Esophagus muscularis mucosa (tissue), 4 donors: ENCODE measurements around the gene METAP2. TPM values are rescaled to one million over a fixed set of nuclear protein-coding genes. Genes with fewer than 3 reads are reported as not detected.

ENCODE experiments used
- DNase-seq: peaks from one replicate; pipeline ENCODE4 v3.0.0-alpha.2; 2017; ENCODE audit errors: extremely low spot score
- H3K27ac ChIP-seq, 4 donors: fragments of 200-600 bp; sonication (generic); replicated peaks in 1 of 4; 1 replicate in 3 of 4; 2 replicates in 1 of 4; pipeline ENCODE4 v1.5.1; 2016 to 2019; ENCODE audit warnings: mild to moderate bottlenecking in 1 of 4
- H3K27me3 ChIP-seq, 4 donors: fragments of 200-600 bp; sonication (generic); one replicate each; pipeline versions ENCODE4 v1.5.1 to v1.6.0; 2016 to 2019
- H3K36me3 ChIP-seq, 4 donors: fragments of 200-600 bp; sonication (generic); one replicate each; pipeline ENCODE4 v1.5.1; 2016 to 2019
- H3K4me1 ChIP-seq, 4 donors: fragments of 200-600 bp; sonication (generic); one replicate each; pipeline ENCODE4 v1.5.1; 2016 to 2019
- H3K4me3 ChIP-seq, 4 donors: fragments of 200-600 bp; sonication (generic); 1 replicate in 2 of 4; 2 replicates in 2 of 4; pipeline ENCODE4 v1.5.1; 2016 to 2019; ENCODE audit warnings: mild to moderate bottlenecking in 4 of 4, moderate library complexity in 1 of 4
- H3K9me3 ChIP-seq, 4 donors: fragments of 200-600 bp; sonication (generic); 1 replicate in 3 of 4; 2 replicates in 1 of 4; pipeline ENCODE4 v1.5.1; 2016 to 2019
- CTCF ChIP-seq, 3 experiments: fragments of 200-600 bp in 2 of 3; fragments of 450-650 bp in 1 of 3; sonication (generic) in 2 of 3; IDR thresholded peaks; one replicate each; pipeline ENCODE4 v1.5.1; 2017 to 2019; ENCODE audit warnings: antibody characterized with exemption in 3 of 3, mild to moderate bottlenecking in 2 of 3, moderate library complexity in 1 of 3
- EP300 ChIP-seq: sonication (generic); formaldehyde crosslinking; IDR thresholded peaks from one replicate; pipeline ENCODE4 v1.6.1; 2017; ENCODE audit warnings: antibody characterized with exemption
- POLR2A ChIP-seq: fragments of 450-650 bp; IDR thresholded peaks from one replicate; pipeline ENCODE4 v1.6.1; 2017; ENCODE audit warnings: antibody characterized with exemption, moderate library complexity, mild to moderate bottlenecking, low read depth
- POLR2AphosphoS5 ChIP-seq, 2 donors: sonication (generic); formaldehyde crosslinking; IDR thresholded peaks; one replicate each; pipeline ENCODE4 v1.6.1; 2017; ENCODE audit warnings: antibody characterized with exemption in 2 of 2
- WGBS: methylation state at CpG from one replicate; pipeline ENCODE4 v1.1.5; 2018; 5-methylcytosine and 5-hydroxymethylcytosine counted together
- intact Hi-C: fragments of 100-400 bp; cut with DNase I; formaldehyde crosslinking; loops from one replicate; pipeline ENCODE4 v1.15.1; 2023
- small RNA-seq, 3 donors: library from RNA; depleted of rRNA; stranded (forward); fragments of <200 nt; gene quantifications; one replicate each; pipeline ENCODE3, GENCODE V24; 2016
- total RNA-seq, 4 donors: library from RNA; depleted of rRNA; stranded (reverse); fragments of >200 nt; gene quantifications; one replicate each; pipeline versions ENCODE4 v1.1.0 to v1.2.1, GENCODE V29; 2016

The METAP2 gene
- total RNA-seq, 4 donors from 2014 or later: 52.6 to 76.2 (median 69.7) TPM

GRCh38 chr12:95551913-95552516, 78.1 kb downstream of the METAP2 start:
- Histone ChIP-seq H3K27ac (no peak overlapping the region), H3K27me3 (no peaks in the 10 kb centered on the region), H3K36me3 (peaks cover 0 to 3% (median 0%) of the 10 kb centered on the region in 4 donors), H3K4me3 (no peak overlapping the region), H3K4me1 (peaks cover 0 to 20% (median 9%) of the 10 kb centered on the region in 4 donors), H3K9me3 (peaks cover 0 to 3% (median 0%) of the 10 kb centered on the region in 4 donors)
- intact Hi-C loops: no loop called here
- WGBS: 80% methylated on average over 7 of the region's 7 CpGs
- no peak for TF ChIP-seq POLR2A
- no peak for DNase-seq

GRCh38 chr12:95553197-95553943, 79.4 kb downstream of the METAP2 start:
- no peak for TF ChIP-seq POLR2AphosphoS5 (IDR thresholded peaks at IDR 0.05)
- TF ChIP-seq CTCF (IDR thresholded peaks at IDR 0.05): no peak
- TF ChIP-seq EP300: no peak
- TF ChIP-seq POLR2A: no peak
- Histone ChIP-seq H3K27ac (no peak overlapping the region), H3K27me3 (no peaks in the 10 kb centered on the region), H3K4me3 (no peak overlapping the region), H3K4me1 (peaks cover 0 to 8% (median 0%) of the 10 kb centered on the region in 4 donors), H3K36me3 (peaks cover 0 to 2% (median 0%) of the 10 kb centered on the region in 4 donors), H3K9me3 (peaks cover 0 to 3% (median 0%) of the 10 kb centered on the region in 4 donors)
- DNase-seq: no peak
- intact Hi-C loops: no loop called here
- WGBS: 87% methylated on average over 5 of the region's 5 CpGs

GRCh38 chr12:95554532-95555071, 80.7 kb downstream of the METAP2 start:
- no peak for DNase-seq
- Histone ChIP-seq H3K27ac (no peak overlapping the region), H3K36me3 (no peaks in the 10 kb centered on the region), H3K4me3 (no peak overlapping the region), H3K27me3 (no peaks in the 10 kb centered on the region), H3K4me1 (no peaks in the 10 kb centered on the region), H3K9me3 (no peaks in the 10 kb centered on the region)
- TF ChIP-seq EP300 (no peak), POLR2A (no peak), CTCF (IDR thresholded peaks at IDR 0.05) (no peak)
- 76% methylated on average over 4 of the region's 4 CpGs for WGBS
- intact Hi-C loops: no loop called here

GRCh38 chr12:95557625-95558024, 83.7 kb downstream of the METAP2 start:
- no peak for DNase-seq
- intact Hi-C loops: no loop called here
- no peaks in the 10 kb centered on the region for H3K27me3 ChIP-seq
- H3K4me1 ChIP-seq: no peaks in the 10 kb centered on the region
- no peak overlapping the region for H3K4me3 ChIP-seq
- no peaks in the 10 kb centered on the region for H3K9me3 ChIP-seq
- H3K36me3 ChIP-seq: no peaks in the 10 kb centered on the region
- whole genome bisulfite sequencing: 77% methylated on average over 1 of the region's 1 CpG
- no peak overlapping the region for H3K27ac ChIP-seq
- TF ChIP-seq POLR2AphosphoS5 (IDR thresholded peaks at IDR 0.05) (no peak), EP300 (no peak), CTCF (IDR thresholded peaks at IDR 0.05) (no peak), POLR2A (no peak)

Small RNAs within 50 kb of the gene (small RNA-seq; reads per million reads assigned to genes)
- gene RNU6-735P: 0 reads per million in 3 donors

Other genes starting within 250 kb of the METAP2 start
- gene USP44, start 77.3 kb downstream of the METAP2 start, total RNA-seq: 1 to 10 TPM; 3.3 to 6.2 (median 5.3) TPM